Activated CD8-positive, alpha-beta memory T cell treated with anti-CD3 and anti-CD28 coated beads, Interleukin-2, amount 10 ng/mL, durations not matched to agents 7 days and 5 days (primary cell): ENCODE results near the gene RAB3IL1. TPM values are rescaled to one million over a fixed set of nuclear protein-coding genes. Genes with fewer than 3 reads are reported as not detected.
A peak's percentile ranks its signal among the peaks of the same experiment; 100 is the strongest.

Experiments used
- ATAC-seq: fragments of 150-1000 bp; cut with Tn5 transposase; one replicate; pipeline ENCODE4 v1.10.0; 2021; ENCODE audit warnings: moderate library complexity
- CTCF ChIA-PET: fragments of 350-600 bp; sonication (Branson Sonifier 250); formaldehyde crosslinking; loops from one replicate; lab custom pipeline; 2021; ENCODE audit warnings: antibody characterized with exemption; lab: Charles Lee
- DNase-seq: peaks from one replicate; pipeline ENCODE4 v3.0.0-alpha.2; 2020
- H3K27ac Mint-ChIP-seq: one replicate; pipeline ENCODE4 v1.8.0; 2021; ENCODE audit warnings: mild to moderate bottlenecking, mixed read lengths
- H3K27me3 Mint-ChIP-seq: one replicate; pipeline ENCODE4 v1.8.0; 2021; ENCODE audit warnings: mixed read lengths
- H3K36me3 Mint-ChIP-seq: one replicate; pipeline ENCODE4 v1.8.0; 2021; ENCODE audit warnings: mild to moderate bottlenecking, mixed read lengths
- H3K4me1 Mint-ChIP-seq: one replicate; pipeline ENCODE4 v1.8.0; 2021; ENCODE audit warnings: mixed read lengths
- H3K4me3 Mint-ChIP-seq: one replicate; pipeline ENCODE4 v1.8.0; 2021; ENCODE audit warnings: mild to moderate bottlenecking, moderate library complexity, mixed read lengths
- H3K9me3 Mint-ChIP-seq: one replicate; pipeline ENCODE4 v1.8.0; 2022; ENCODE audit warnings: low read depth, mixed read lengths
- total RNA-seq, 2 experiments: library from RNA; stranded (reverse); gene quantifications; one replicate each; pipeline ENCODE4 v1.2.3, GENCODE V29; 2021

The RAB3IL1 gene
- total RNA-seq, 2 experiments from 2014 or later: not detected

DNA sequence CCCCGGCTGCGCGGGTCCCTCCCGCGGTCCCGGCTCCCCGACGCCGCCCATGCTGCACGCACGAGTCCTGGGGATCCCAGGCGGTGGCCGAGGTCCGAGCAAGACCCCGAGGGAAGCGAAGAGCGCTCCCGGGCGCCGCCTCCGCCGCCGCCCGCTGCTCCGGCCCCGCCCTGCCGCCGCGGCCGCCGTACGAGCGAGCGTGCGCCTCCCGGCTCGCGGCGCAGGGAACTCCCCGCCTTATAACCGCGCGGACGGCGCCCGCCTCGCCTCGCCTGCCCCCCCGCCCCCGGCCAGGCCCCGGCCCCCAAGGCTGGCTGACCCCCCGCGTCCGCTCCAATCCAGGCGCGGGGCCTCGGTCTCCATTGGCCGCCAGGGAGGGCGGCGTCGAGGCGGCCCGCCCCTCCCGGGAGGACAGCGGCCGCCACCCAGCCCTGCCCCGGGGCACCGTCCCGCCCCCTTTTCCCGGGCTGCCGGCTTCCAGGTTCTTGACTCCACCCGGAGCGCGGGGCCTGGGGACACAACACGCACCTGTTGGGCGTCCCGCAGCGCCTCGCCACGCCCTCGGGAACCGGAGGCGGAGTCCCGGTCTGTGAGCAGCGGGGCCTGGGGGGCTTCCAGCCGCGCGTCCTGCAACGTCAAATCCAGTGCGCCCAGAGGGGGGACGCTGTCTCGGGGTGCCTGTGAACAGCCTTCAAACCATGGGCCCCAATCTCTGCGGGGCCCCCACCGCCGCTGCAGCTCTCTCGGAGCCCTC, 25.9 kb downstream of the RAB3IL1 start, which contains the start of gene FADS3:
FADS3 (minus strand) TSS at position 215 of the 754 bp plus-strand sequence; CDS start at position 51, 164 bp downstream.
- peak within 1 kb of the TSS; percentile 77 for H3K4me3 Mint-ChIP-seq
- H3K27me3 Mint-ChIP-seq: peaks cover 9% of the 10 kb centered on the region
- H3K27ac Mint-ChIP-seq: no peak within 1 kb of the TSS
- no peaks in the 10 kb centered on the region for H3K9me3 Mint-ChIP-seq
- no peaks in the 10 kb centered on the region for H3K36me3 Mint-ChIP-seq
- CTCF ChIA-PET: interaction anchor here (0.6 to 6.0 kb wide), 9 partner anchors 7 to 216 kb away, joined by 3 to 40 read pairs (median 16); partner anchors contain the start of genes FEN1 and TMEM258
- peaks cover 3% of the 10 kb centered on the region for H3K4me1 Mint-ChIP-seq
- ATAC-seq (peak; percentile 87), DNase-seq (peak; percentile 66)

DNA sequence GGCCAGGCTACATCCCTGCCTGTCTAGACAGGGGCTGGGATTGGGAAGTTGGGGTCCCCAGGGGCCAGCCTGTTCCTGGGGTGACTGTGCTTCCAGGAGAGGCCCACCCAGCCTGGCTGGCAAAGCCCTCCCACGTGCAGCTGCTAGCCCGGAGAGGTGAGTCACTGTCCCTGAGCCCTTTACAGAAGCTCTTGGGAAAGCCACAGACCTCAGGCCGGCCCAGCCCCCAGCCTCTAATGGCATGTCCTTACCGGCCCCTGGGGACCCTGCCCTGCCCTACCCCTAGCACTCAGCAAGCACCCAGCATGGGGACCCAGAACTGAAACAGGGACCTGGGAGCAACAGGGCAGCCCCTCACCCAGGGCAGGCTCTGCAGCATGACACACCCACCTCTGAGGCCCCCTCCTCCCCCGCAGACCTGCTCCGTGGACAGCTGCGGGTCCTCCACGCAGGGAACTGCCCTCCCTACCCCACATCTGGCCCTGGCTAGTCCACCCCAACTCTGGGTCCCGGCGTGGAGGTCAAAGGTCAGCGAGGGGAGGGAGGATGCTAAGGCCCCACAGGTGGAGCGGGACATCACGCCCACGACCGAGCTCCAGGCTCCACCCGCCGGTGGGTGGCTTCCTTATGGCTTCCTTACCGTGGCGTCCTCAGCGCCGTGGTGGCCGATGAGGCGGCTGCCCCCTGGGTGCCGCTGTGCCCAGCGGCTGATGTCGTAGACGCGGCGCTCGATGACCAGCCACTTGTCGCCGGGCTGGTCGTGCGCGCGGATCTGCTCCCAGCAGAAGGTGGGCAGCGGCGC, 26.6 kb downstream of the RAB3IL1 start:
- H3K27ac Mint-ChIP-seq: no peak overlapping the region
- peak overlapping the region; percentile 77 for H3K4me3 Mint-ChIP-seq
- H3K27me3 Mint-ChIP-seq: peaks cover 9% of the 10 kb centered on the region
- no peaks in the 10 kb centered on the region for H3K36me3 Mint-ChIP-seq
- no peaks in the 10 kb centered on the region for H3K9me3 Mint-ChIP-seq
- CTCF ChIA-PET: interaction anchor here (1.6 to 6.0 kb wide), 6 partner anchors 8 to 217 kb away, joined by 8 to 40 read pairs (median 18); partner anchors contain the start of genes FEN1 and TMEM258
- peaks cover 3% of the 10 kb centered on the region for H3K4me1 Mint-ChIP-seq
- ATAC-seq: peak; percentile 40
- peak; percentile 55 for DNase-seq

DNA sequence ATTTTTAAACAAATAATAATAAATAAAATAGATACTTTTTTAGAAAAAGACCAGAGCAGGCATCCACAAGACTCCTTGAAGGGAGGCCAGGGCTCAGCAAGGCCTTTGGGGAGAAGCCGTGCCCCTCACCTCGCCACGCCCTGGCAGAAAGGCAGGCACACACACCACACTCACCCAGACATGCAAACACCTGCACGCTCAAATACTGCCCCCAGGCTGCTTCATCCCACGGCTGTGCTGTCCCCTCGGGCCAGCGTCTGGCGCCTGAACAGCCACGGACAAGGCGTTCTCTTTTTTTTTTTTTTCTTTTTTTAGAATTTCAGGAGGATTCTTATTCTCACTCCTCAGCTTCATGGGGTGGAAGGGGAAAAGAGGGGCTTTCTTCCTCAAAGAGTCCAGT, 27.5 kb downstream of the RAB3IL1 start:
- H3K9me3 Mint-ChIP-seq: no peaks in the 10 kb centered on the region
- H3K4me3 Mint-ChIP-seq: no peak overlapping the region
- CTCF ChIA-PET: interaction anchor here (3.8 to 6.0 kb wide), 4 partner anchors 9 to 218 kb away, joined by 17 to 40 read pairs (median 26); no protein-coding TSS in a partner anchor
- no peaks in the 10 kb centered on the region for H3K36me3 Mint-ChIP-seq
- ATAC-seq (no peak), DNase-seq (no peak)
- peaks cover 3% of the 10 kb centered on the region for H3K4me1 Mint-ChIP-seq
- no peak overlapping the region for H3K27ac Mint-ChIP-seq
- H3K27me3 Mint-ChIP-seq: peaks cover 9% of the 10 kb centered on the region

DNA sequence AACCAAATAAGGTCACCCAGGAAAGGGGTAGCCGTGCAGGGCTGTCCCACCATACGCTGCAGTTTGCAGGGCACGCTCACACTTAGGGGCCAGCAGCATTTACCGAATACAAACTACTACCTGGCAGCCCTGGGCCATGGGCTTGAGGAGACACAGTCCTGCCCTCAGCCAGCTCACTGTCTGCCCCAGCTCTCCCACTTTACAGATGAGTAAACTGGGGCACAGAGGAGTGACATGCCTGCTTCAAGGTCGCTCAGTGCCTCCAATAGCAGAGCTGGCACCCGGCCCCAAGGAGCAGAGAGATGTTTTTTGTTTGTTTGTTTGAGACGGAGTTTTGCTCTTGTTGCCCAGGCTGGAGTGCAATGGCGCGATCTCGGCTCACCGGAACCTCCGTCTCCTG, 28.8 kb downstream of the RAB3IL1 start:
- no peak overlapping the region for H3K4me3 Mint-ChIP-seq
- peaks cover 9% of the 10 kb centered on the region for H3K27me3 Mint-ChIP-seq

DNA sequence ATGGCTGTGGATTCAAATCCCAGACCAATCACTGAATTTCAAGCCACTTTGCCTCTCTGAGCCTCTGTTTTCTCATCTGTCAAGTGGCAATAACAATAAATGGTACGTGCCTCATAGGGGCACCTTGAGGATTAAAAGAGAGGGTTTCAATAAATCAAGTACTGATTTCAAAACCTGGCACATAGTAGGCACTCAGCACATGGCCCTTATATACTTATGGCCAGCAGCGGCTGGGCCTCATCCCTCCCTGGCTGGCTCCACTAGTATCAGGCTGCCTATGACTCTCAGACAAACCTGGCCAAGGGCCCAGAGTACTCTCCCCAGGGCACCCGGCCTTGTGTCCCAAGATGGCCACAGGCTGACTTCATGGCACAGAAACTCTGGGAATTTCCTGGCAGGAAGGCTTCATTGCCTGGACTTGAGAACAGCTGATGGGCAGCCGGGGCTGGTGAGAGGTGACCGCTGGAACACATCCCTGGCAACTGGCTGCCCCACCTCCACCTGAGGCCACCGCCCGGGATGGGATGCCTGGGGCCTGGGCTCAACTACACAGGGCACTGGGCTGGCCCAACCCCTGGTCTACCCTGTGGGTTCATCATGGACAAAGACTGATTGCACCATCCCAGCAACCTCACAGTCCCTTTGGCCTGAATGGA, 29.4 kb downstream of the RAB3IL1 start:
- H3K27me3 Mint-ChIP-seq: peaks cover 9% of the 10 kb centered on the region
- H3K9me3 Mint-ChIP-seq: no peaks in the 10 kb centered on the region
- no peak overlapping the region for H3K4me3 Mint-ChIP-seq
- no peak for DNase-seq
- H3K27ac Mint-ChIP-seq: no peak overlapping the region
- CTCF ChIA-PET: interaction anchor here (5.1 to 6.0 kb wide), 2 partner anchors 10 to 194 kb away, joined by 31 to 40 read pairs; no protein-coding TSS in a partner anchor
- H3K4me1 Mint-ChIP-seq: peaks cover 3% of the 10 kb centered on the region
- ATAC-seq: no peak
- H3K36me3 Mint-ChIP-seq: no peaks in the 10 kb centered on the region

More for the DNA sequence above, 28.8 kb downstream of the RAB3IL1 start:
- H3K9me3 Mint-ChIP-seq: no peaks in the 10 kb centered on the region
- H3K27ac Mint-ChIP-seq: no peak overlapping the region
- no peaks in the 10 kb centered on the region for H3K36me3 Mint-ChIP-seq
- CTCF ChIA-PET: interaction anchor here (5.1 to 6.0 kb wide), 2 partner anchors 10 to 193 kb away, joined by 31 to 40 read pairs; no protein-coding TSS in a partner anchor
- DNase-seq (no peak), ATAC-seq (no peak)
- H3K4me1 Mint-ChIP-seq: peaks cover 3% of the 10 kb centered on the region

DNA sequence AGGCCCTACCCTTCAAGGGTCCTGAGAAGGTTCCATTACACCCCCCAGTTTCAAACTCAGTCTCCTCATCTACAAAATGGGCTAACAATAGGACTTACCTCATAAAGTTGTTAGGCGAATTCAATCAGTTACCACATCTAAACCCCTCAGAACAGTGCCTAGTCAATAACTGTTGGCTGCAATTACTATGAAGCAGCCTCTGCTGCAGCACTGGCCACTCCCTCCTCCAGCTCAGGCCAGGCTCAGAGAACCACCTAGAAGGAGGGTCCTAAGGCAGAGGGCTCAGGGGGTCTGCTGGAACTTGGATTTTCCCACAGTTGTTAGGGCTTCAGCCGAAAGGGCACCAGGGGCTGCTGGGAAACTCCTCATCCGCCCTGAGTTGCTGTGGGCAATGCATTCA, 30.7 kb downstream of the RAB3IL1 start:
- H3K4me3 Mint-ChIP-seq: no peak overlapping the region
- CTCF ChIA-PET: interaction anchor here (1.1 to 5.1 kb wide), 2 partner anchors 12 to 89 kb away, joined by 4 to 31 read pairs; no protein-coding TSS in a partner anchor

DNA sequence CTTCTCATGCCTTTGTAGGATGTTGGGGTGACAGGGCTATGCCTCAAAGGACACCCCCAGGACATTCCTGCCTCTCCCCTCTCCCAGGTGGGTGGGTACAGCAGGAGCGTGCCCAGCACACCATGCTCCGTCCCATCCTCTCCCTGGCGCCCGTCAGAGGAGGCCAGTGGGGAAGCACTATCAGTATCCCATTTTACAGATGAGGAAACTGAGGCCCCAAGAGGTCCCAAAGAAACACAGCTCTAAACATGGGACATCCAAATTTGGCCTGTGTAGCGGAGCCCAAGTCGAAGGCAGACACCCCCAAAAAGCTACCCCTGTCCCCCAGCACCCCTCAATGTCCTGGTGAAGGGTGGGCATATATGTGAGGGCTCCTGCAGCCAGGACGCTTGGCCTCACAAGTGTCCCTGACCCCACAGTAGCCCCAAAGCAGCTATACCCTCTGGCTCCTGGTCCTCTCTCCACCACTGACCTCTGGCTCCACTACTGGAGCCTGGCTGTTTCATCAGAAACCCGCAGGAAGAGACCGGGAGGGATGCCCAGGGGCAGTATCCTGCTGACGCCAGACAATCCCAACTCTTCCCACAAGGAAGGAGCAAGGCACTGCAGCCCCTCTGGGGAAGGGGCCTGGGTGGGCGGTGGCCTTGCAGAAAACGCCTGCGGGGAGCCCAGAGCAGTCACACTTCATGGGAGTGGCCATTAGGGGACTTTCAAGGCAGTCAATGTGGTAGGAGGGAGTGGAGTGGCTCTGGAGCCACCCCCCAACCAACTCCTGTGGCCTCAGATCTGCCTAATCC, 31.4 kb downstream of the RAB3IL1 start:
- CTCF ChIA-PET: interaction anchor here (0.7 to 8.5 kb wide), 4 partner anchors 11 to 222 kb away, joined by 3 to 54 read pairs (median 18); no protein-coding TSS in a partner anchor
- Mint-ChIP-seq H3K27me3 (no peaks in the 10 kb centered on the region), H3K36me3 (no peaks in the 10 kb centered on the region), H3K9me3 (no peaks in the 10 kb centered on the region), H3K4me3 (no peak overlapping the region), H3K27ac (no peak overlapping the region), H3K4me1 (peaks cover 3% of the 10 kb centered on the region)
- no peak for DNase-seq
- no peak for ATAC-seq

More for the DNA sequence above, 30.7 kb downstream of the RAB3IL1 start:
- Mint-ChIP-seq H3K9me3 (no peaks in the 10 kb centered on the region), H3K4me1 (peaks cover 3% of the 10 kb centered on the region), H3K27me3 (no peaks in the 10 kb centered on the region), H3K27ac (no peak overlapping the region), H3K36me3 (no peaks in the 10 kb centered on the region)
- no peak for ATAC-seq
- no peak for DNase-seq

DNA sequence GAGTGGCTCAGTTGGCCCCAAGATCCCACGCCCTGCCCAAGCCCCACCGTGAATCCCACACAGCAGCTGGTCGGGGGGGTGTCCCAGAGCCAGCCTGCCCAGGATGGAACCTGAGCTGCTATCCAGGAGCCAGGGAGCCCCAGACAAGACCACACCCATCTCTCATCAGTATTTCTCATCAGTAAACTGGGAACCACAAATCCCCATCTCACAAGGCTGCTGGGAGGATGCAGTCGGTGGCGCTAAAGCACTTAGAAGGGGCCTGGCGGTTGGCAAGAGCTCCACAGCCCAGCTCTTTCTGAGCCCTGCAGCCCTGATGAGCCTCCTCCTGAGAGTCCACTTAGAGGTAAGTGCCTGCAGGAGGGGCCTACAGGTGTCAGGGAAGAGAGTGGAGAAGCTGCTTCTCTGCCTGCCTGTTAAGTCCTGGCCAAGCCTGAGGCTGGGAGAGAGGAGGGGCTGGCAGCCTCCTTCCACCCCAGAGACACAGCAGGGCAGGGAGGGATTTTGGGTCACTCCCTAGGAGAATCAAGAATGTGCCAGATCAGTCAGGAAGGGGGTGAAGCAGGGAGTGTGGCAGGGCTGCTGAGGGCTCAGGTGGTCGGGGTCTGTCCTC, 32.1 kb downstream of the RAB3IL1 start:
- no peaks in the 10 kb centered on the region for H3K9me3 Mint-ChIP-seq
- no peak overlapping the region for H3K27ac Mint-ChIP-seq
- H3K36me3 Mint-ChIP-seq: no peaks in the 10 kb centered on the region
- CTCF ChIA-PET: interaction anchor here (0.7 to 8.5 kb wide), 2 partner anchors 12 to 223 kb away, joined by 3 to 54 read pairs; no protein-coding TSS in a partner anchor
- H3K4me3 Mint-ChIP-seq: no peak overlapping the region
- DNase-seq (no peak), ATAC-seq (no peak)
- H3K27me3 Mint-ChIP-seq: no peaks in the 10 kb centered on the region
- H3K4me1 Mint-ChIP-seq: no peaks in the 10 kb centered on the region

DNA sequence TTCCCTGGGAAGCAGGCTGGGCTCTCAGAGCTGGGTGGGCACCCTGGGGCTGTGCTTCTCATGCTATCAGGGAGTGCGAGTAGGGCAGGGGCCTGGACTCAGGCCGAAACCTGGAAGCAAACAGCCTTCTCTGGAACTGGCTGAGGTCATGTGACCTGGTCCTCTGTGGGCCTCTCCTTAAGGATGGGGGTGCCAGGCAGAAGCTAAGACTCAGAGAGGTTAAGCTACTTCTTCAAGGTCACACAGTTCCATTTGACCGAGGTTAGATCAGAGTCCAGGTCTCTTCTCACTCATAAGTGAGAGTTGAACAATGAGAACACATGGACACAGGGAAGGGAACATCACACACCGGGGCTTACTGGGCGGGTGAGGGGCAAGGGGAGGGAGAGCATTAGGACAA, 33.4 kb downstream of the RAB3IL1 start:
- H3K36me3 Mint-ChIP-seq: no peaks in the 10 kb centered on the region
- H3K27me3 Mint-ChIP-seq: no peaks in the 10 kb centered on the region
- no peak for DNase-seq
- H3K4me3 Mint-ChIP-seq: no peak overlapping the region
- H3K4me1 Mint-ChIP-seq: no peaks in the 10 kb centered on the region
- no peak for ATAC-seq
- H3K27ac Mint-ChIP-seq: no peak overlapping the region
- H3K9me3 Mint-ChIP-seq: no peaks in the 10 kb centered on the region
- CTCF ChIA-PET: interaction anchor here (0.5 to 8.5 kb wide), 5 partner anchors 13 to 819 kb away, joined by 3 to 54 read pairs (median 4); no protein-coding TSS in a partner anchor

DNA sequence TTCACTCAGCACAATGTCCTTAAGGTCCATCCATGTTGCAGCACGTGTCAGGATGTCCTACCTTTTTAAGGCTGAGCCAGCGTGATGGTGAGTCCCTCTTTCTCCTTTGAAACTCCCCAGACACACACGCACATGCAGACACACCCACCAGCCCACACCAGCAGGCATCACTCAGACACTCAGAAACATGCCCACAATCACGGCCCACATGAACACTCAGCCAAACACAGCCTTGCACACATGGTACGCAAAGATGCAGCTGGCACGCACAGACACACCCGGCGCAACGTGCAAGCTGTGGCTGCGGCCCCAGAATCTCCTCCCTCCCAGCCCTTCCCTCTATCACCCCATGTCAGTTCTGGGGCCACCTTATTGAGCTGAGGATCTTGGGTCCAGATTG, 34.0 kb downstream of the RAB3IL1 start:
- ATAC-seq (no peak), DNase-seq (no peak)
- H3K27me3 Mint-ChIP-seq: no peaks in the 10 kb centered on the region
- H3K9me3 Mint-ChIP-seq: no peaks in the 10 kb centered on the region
- H3K36me3 Mint-ChIP-seq: no peaks in the 10 kb centered on the region
- CTCF ChIA-PET: interaction anchor here (0.5 to 8.5 kb wide), 5 partner anchors 14 to 820 kb away, joined by 3 to 54 read pairs (median 4); no protein-coding TSS in a partner anchor
- H3K4me1 Mint-ChIP-seq: no peaks in the 10 kb centered on the region
- no peak overlapping the region for H3K4me3 Mint-ChIP-seq
- H3K27ac Mint-ChIP-seq: no peak overlapping the region

DNA sequence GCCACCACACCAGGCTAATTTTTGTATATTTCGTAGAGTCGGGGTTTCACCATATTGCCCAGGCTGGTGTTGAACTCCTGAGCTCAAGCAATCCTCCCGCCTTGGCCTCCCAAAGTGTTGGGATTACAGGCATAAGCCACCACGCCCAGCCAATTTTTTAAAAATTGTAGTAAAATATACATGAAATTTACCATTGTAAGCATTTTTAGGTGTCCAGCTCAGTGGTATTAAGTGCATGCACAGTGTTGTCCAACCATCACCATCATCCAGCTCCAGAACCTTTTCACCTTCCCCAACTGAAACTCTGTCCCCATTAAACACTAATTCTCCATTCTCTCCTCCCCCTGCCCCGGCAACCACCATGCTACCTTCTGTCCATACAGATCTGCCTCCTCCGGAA, 34.5 kb downstream of the RAB3IL1 start:
- Mint-ChIP-seq H3K36me3 (no peaks in the 10 kb centered on the region), H3K27ac (no peak overlapping the region), H3K4me3 (no peak overlapping the region), H3K27me3 (no peaks in the 10 kb centered on the region), H3K9me3 (no peaks in the 10 kb centered on the region), H3K4me1 (no peaks in the 10 kb centered on the region)
- CTCF ChIA-PET: interaction anchor here (0.8 to 8.5 kb wide), 2 partner anchors 15 to 198 kb away, joined by 3 to 54 read pairs; no protein-coding TSS in a partner anchor
- DNase-seq (no peak), ATAC-seq (no peak)
